ENCODE results near the gene ATP2B3. TPM values are rescaled to one million over a fixed set of nuclear protein-coding genes. Genes with fewer than 3 reads are reported as not detected.

Gene ATP2B3
- total RNA-seq, 1 donor from 2014 or later, result not detected

- peaks cover 9% of the 10 kb centered on the region for H3K4me1 Mint-ChIP-seq
- no peaks in the 10 kb centered on the region for H3K9me3 Mint-ChIP-seq
- intact Hi-C loops (cut with micrococcal nuclease), result no loop called here
- ChIA-PET POLR2A (no interaction called here), CTCF (no interaction called here)
- no peak overlapping the region for H3K4me3 Mint-ChIP-seq
- no peak overlapping the region for H3K27ac Mint-ChIP-seq
- ATAC-seq (ENCODE audit: low read depth) (no peak), DNase-seq (no peak)
- no peaks in the 10 kb centered on the region for H3K36me3 Mint-ChIP-seq (ENCODE audit: low read depth)
- no peaks in the 10 kb centered on the region for H3K27me3 Mint-ChIP-seq
- TF ChIP-seq, protein P1, sequence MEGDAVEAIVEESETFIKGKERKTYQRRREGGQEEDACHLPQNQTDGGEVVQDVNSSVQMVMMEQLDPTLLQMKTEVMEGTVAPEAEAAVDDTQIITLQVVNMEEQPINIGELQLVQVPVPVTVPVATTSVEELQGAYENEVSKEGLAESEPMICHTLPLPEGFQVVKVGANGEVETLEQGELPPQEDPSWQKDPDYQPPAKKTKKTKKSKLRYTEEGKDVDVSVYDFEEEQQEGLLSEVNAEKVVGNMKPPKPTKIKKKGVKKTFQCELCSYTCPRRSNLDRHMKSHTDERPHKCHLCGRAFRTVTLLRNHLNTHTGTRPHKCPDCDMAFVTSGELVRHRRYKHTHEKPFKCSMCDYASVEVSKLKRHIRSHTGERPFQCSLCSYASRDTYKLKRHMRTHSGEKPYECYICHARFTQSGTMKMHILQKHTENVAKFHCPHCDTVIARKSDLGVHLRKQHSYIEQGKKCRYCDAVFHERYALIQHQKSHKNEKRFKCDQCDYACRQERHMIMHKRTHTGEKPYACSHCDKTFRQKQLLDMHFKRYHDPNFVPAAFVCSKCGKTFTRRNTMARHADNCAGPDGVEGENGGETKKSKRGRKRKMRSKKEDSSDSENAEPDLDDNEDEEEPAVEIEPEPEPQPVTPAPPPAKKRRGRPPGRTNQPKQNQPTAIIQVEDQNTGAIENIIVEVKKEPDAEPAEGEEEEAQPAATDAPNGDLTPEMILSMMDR (IDR thresholded peaks at IDR 0.05), result no peak
These were observed 41.6 kb upstream of the ATP2B3 start for GRCh38 chrX:153475751-153476281.

DNA sequence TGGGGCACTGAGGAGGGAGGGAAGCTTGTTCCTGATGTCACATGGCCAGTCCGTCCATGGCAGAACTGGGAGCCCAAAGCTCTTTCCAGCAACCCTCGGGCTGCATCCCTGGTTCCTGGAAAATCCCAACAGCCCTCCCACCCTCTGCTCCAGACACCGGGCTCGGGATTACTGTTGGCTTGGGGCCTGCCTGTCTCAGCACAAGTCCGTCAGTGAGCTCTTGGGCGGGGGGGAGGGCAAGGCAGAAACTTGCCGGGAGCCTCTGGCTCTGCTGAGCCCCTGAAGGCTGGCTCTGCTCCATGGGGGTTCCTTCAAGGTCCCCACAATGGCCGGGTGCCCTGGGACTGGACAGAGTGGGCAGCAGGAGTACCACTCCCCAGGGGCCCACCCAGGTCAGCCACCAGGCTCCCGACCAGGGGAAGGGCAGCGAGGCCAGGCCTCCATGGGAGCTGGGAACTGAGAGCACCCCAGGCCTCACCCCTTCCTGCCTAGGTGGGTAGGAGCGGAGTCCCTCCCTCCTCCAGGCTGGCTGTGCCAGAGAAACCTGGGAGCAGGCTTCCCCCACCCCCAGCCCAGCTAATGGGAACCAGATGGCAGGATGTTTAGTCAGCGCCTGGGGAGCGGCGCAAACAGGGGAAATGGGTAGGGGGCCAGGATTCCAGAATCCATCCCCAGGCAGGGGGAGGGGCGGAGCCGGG, 40.6 kb upstream of the ATP2B3 start:
- ATAC-seq (ENCODE audit: low read depth) (no peak), DNase-seq (no peak)
- Mint-ChIP-seq H3K9me3 (no peaks in the 10 kb centered on the region), H3K4me1 (peaks cover 5% of the 10 kb centered on the region), H3K36me3 (ENCODE audit: low read depth) (no peaks in the 10 kb centered on the region), H3K27ac (no peak overlapping the region), H3K4me3 (no peak overlapping the region), H3K27me3 (no peaks in the 10 kb centered on the region)
- CTCF ChIA-PET, result no interaction called here
- POLR2A ChIA-PET, result no interaction called here
- intact Hi-C loops (cut with micrococcal nuclease), result no loop called here
- TF ChIP-seq, protein P1 (IDR thresholded peaks at IDR 0.05), result no peak

GRCh38 chrX:153477364-153477857, 40.0 kb upstream of the ATP2B3 start:
- H3K27me3 Mint-ChIP-seq, result no peaks in the 10 kb centered on the region
- DNase-seq (no peak), ATAC-seq (ENCODE audit: low read depth) (no peak)
- H3K4me3 Mint-ChIP-seq, result no peak overlapping the region
- intact Hi-C loops (cut with micrococcal nuclease), result no loop called here
- H3K36me3 Mint-ChIP-seq (ENCODE audit: low read depth), result no peaks in the 10 kb centered on the region
- H3K27ac Mint-ChIP-seq, result no peak overlapping the region
- peaks cover 5% of the 10 kb centered on the region for H3K4me1 Mint-ChIP-seq
- CTCF ChIA-PET, result no interaction called here
- POLR2A ChIA-PET, result no interaction called here
- no peaks in the 10 kb centered on the region for H3K9me3 Mint-ChIP-seq
- TF ChIP-seq, protein P1 (IDR thresholded peaks at IDR 0.05), result no peak

DNA sequence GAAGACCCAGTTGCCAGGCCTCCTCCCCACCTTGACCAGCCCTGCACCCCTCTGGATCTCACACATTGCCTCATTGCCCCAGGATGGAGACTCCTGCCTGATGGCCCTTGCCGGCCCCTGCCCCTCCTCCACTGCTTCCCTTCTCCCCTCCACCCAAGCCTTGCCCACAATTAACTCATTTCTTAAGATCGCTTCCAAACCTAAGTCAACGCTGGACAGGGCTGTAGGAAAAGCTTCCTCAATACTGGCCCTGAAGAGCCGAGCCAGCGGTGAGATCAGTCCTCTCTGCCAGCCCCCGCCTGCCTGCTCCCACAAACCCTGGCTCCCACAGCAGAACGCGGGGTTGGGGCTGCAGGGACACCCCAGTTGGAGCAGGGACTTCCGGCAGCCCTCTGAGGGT, 39.5 kb upstream of the ATP2B3 start:
- ATAC-seq (ENCODE audit: low read depth), result no peak
- Mint-ChIP-seq H3K27ac (no peak overlapping the region), H3K9me3 (no peaks in the 10 kb centered on the region), H3K4me3 (no peak overlapping the region), H3K27me3 (no peaks in the 10 kb centered on the region), H3K4me1 (peaks cover 5% of the 10 kb centered on the region), H3K36me3 (ENCODE audit: low read depth) (no peaks in the 10 kb centered on the region)
- ChIA-PET POLR2A (no interaction called here), CTCF (no interaction called here)
- intact Hi-C loops (cut with micrococcal nuclease), result no loop called here
- TF ChIP-seq, protein P1 (IDR thresholded peaks at IDR 0.05), result no peak
- no peak for DNase-seq

GRCh38 chrX:153478746-153479145, 38.7 kb upstream of the ATP2B3 start:
- Mint-ChIP-seq H3K4me3 (no peak overlapping the region), H3K4me1 (peaks cover 5% of the 10 kb centered on the region), H3K9me3 (no peaks in the 10 kb centered on the region), H3K36me3 (ENCODE audit: low read depth) (no peaks in the 10 kb centered on the region), H3K27ac (no peak overlapping the region), H3K27me3 (no peaks in the 10 kb centered on the region)
- ChIA-PET POLR2A (no interaction called here), CTCF (no interaction called here)
- intact Hi-C loops (cut with micrococcal nuclease), result no loop called here
- no peak for ATAC-seq (ENCODE audit: low read depth)
- no peak for DNase-seq
- TF ChIP-seq, protein P1 (IDR thresholded peaks at IDR 0.05), result no peak

Measured in activated B cell treated with CpG ODN at 0.5 μM for 24 hours (primary cell).